NCI-H2171 (cell line): ENCODE data around the gene GNG4.

Experiments
- DNase-seq: peaks from one replicate; lab custom pipeline; 2025; lab: John Stamatoyannopoulos, UW

Gene GNG4

GRCh38 chr1:235649368-235650163 lies at the start of gene GNG4:
Gene GNG4 (minus strand): TSS chr1:235649784. CDS start chr1:235583838, 65,946 bp downstream.
- DNase-seq = peak; percentile 70

- no peak for DNase-seq
Observed at GRCh38 chr1:235697508-235697907, 47.9 kb upstream of the GNG4 start.

- no peak for DNase-seq
Observed at GRCh38 chr1:235689356-235689755, 39.8 kb upstream of the GNG4 start.

GRCh38 chr1:235688096-235688495 lies 38.5 kb upstream of the GNG4 start:
- no peak for DNase-seq

GRCh38 chr1:235683653-235684052 lies 34.1 kb upstream of the GNG4 start:
- DNase-seq = no peak

- no peak for DNase-seq
Observed at GRCh38 chr1:235682216-235682615, 32.6 kb upstream of the GNG4 start.

- no peak for DNase-seq
Observed at GRCh38 chr1:235679644-235680043, 30.1 kb upstream of the GNG4 start.

GRCh38 chr1:235679005-235679404 lies 29.4 kb upstream of the GNG4 start:
- no peak for DNase-seq

GRCh38 chr1:235675152-235675890 lies 25.7 kb upstream of the GNG4 start:
- DNase-seq = no peak

GRCh38 chr1:235673981-235674380 lies 24.4 kb upstream of the GNG4 start:
- DNase-seq = no peak

- no peak for DNase-seq
Observed at GRCh38 chr1:235671992-235672391, 22.4 kb upstream of the GNG4 start.

- no peak for DNase-seq
Observed at GRCh38 chr1:235670157-235670776, 20.7 kb upstream of the GNG4 start.

GRCh38 chr1:235669277-235669676 lies 19.7 kb upstream of the GNG4 start:
- no peak for DNase-seq

- DNase-seq = no peak
Observed at GRCh38 chr1:235663628-235664027, 14.0 kb upstream of the GNG4 start.

- no peak for DNase-seq
Observed at GRCh38 chr1:235661568-235661967, 12.0 kb upstream of the GNG4 start.

- DNase-seq = no peak
Observed at GRCh38 chr1:235659186-235659771, 9.7 kb upstream of the GNG4 start.

GRCh38 chr1:235657747-235658526 lies 8.4 kb upstream of the GNG4 start:
- DNase-seq = no peak

GRCh38 chr1:235657269-235657668 lies 7.7 kb upstream of the GNG4 start:
- DNase-seq = no peak

- DNase-seq = no peak
Observed at GRCh38 chr1:235652364-235652763, 2.8 kb upstream of the GNG4 start.

GRCh38 chr1:235651170-235651806 lies 1.7 kb upstream of the GNG4 start:
- DNase-seq = no peak
